ENCODE measurements around the gene DNAAF3.

GRCh38 chr19:55147545-55148251, 18.7 kb downstream of the DNAAF3 start:
- TF ChIP-seq POLR2A (IDR thresholded peaks at IDR 0.05), result no peak
- TF ChIP-seq, protein P1, sequence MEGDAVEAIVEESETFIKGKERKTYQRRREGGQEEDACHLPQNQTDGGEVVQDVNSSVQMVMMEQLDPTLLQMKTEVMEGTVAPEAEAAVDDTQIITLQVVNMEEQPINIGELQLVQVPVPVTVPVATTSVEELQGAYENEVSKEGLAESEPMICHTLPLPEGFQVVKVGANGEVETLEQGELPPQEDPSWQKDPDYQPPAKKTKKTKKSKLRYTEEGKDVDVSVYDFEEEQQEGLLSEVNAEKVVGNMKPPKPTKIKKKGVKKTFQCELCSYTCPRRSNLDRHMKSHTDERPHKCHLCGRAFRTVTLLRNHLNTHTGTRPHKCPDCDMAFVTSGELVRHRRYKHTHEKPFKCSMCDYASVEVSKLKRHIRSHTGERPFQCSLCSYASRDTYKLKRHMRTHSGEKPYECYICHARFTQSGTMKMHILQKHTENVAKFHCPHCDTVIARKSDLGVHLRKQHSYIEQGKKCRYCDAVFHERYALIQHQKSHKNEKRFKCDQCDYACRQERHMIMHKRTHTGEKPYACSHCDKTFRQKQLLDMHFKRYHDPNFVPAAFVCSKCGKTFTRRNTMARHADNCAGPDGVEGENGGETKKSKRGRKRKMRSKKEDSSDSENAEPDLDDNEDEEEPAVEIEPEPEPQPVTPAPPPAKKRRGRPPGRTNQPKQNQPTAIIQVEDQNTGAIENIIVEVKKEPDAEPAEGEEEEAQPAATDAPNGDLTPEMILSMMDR (IDR thresholded peaks at IDR 0.05), result no peak
- no peak for TF ChIP-seq EP300 (IDR thresholded peaks at IDR 0.05)
- no peak for TF ChIP-seq POLR2AphosphoS5 (IDR thresholded peaks at IDR 0.05)

Data from suprapubic skin (tissue), 4 donors.